PC-3 (cell line): Measurements from ENCODE around the gene PLPPR5. TPM values are rescaled to one million over a fixed set of nuclear protein-coding genes. Genes with fewer than 3 reads are reported as not detected.

Experiments used
- ATAC-seq: fragments of 200-7000 bp; cut with Tn5 transposase; 2 replicates; pipeline ENCODE4 v1.9.1; 2020; ENCODE audit warnings: mild to moderate bottlenecking, moderate library complexity
- BruUV-seq: library from RNA; stranded (reverse); fragments of 400-500 nt; replicated peaks from 2 replicates; lab custom pipeline; 2021; lab: Mats Ljungman, UMichigan
- CTCF ChIA-PET: fragments of 300-600 bp; sonication (Branson Sonifier 250); formaldehyde crosslinking; loops from one replicate; lab custom pipeline; 2022; ENCODE audit warnings: antibody characterized with exemption; lab: Charles Lee
- POLR2A ChIA-PET: fragments of 300-600 bp; sonication (Branson Sonifier 250); formaldehyde crosslinking; loops from one replicate; lab custom pipeline; 2022; ENCODE audit warnings: antibody characterized with exemption; ENCODE audit not compliant: unreplicated experiment; lab: Charles Lee
- DNase-seq: peaks from one replicate; pipeline ENCODE4 v3.0.0-alpha.2; 2015
- H2AFZ ChIP-seq: fragments of 300-600 bp; sonication (generic); 2 replicates; pipeline ENCODE4 v1.6.0; 2016; ENCODE audit warnings: antibody characterized with exemption, low read length
- H3F3A ChIP-seq: fragments of 300-600 bp; sonication (generic); one replicate; pipeline ENCODE4 v1.6.0; 2017; ENCODE audit warnings: antibody characterized with exemption, low read length, control low read depth, mild to moderate bottlenecking; ENCODE audit not compliant: unreplicated experiment
- H3K27ac ChIP-seq: fragments of 300-600 bp; sonication (generic); 2 replicates; pipeline ENCODE4 v1.5.1; 2016; ENCODE audit warnings: mild to moderate bottlenecking, low read length
- H3K27me3 ChIP-seq: fragments of 300-600 bp; sonication (generic); 2 replicates; pipeline ENCODE4 v1.6.1; 2016; ENCODE audit warnings: low read length, mixed read lengths
- H3K36me3 ChIP-seq: fragments of 300-600 bp; sonication (generic); 2 replicates; pipeline ENCODE4 v1.6.1; 2016; ENCODE audit warnings: low read depth, mixed run types, low read length, mixed read lengths
- H3K4me1 ChIP-seq: fragments of 300-600 bp; sonication (generic); 2 replicates; pipeline ENCODE4 v1.5.1; 2016; ENCODE audit warnings: low read length; ENCODE audit not compliant: insufficient read depth
- H3K4me2 ChIP-seq: fragments of 300-600 bp; sonication (generic); 2 replicates; pipeline ENCODE4 v1.6.0; 2016; ENCODE audit warnings: low read length
- H3K4me3 ChIP-seq: fragments of 300-600 bp; sonication (generic); 2 replicates; pipeline ENCODE4 v1.5.1; 2016; ENCODE audit warnings: mild to moderate bottlenecking, low read length, mixed read lengths
- H3K79me2 ChIP-seq: fragments of 300-600 bp; sonication (generic); 2 replicates; pipeline ENCODE4 v1.6.1; 2017; ENCODE audit warnings: low read length, mixed read lengths
- H3K9ac ChIP-seq: fragments of 300-600 bp; sonication (generic); 2 replicates; pipeline ENCODE4 v1.6.0; 2016; ENCODE audit warnings: mild to moderate bottlenecking, low read length
- H3K9me2 ChIP-seq: fragments of 300-600 bp; sonication (generic); replicated peaks from 2 replicates; pipeline ENCODE4 v1.6.1; 2016; ENCODE audit warnings: mixed run types, low read length, mixed read lengths
- H3K9me3 ChIP-seq: fragments of 300-600 bp; sonication (generic); 2 replicates; pipeline ENCODE4 v1.6.1; 2016; ENCODE audit warnings: low read length, mixed read lengths
- H4K20me1 ChIP-seq: fragments of 300-600 bp; sonication (generic); 2 replicates; pipeline ENCODE4 v1.6.1; 2016; ENCODE audit warnings: low read length, mixed read lengths
- CTCF ChIP-seq: fragments of 300-600 bp; sonication (generic); conservative IDR thresholded peaks from 2 replicates; pipeline ENCODE4 v1.5.1; 2017; ENCODE audit warnings: antibody characterized with exemption, low read depth, mild to moderate bottlenecking, low read length
- EZH2 ChIP-seq: fragments of 300-600 bp; sonication (generic); IDR thresholded peaks from one replicate; pipeline ENCODE4 v1.6.1; 2017; ENCODE audit warnings: antibody characterized with exemption, mild to moderate bottlenecking, low read length; ENCODE audit not compliant: unreplicated experiment
- EZH2phosphoT487 ChIP-seq: fragments of 300-600 bp; sonication (generic); IDR thresholded peaks from 2 replicates; pipeline ENCODE4 v1.6.1; 2018; ENCODE audit warnings: mild to moderate bottlenecking, antibody characterized with exemption, low read length, borderline replicate concordance
- intact Hi-C: fragments of 100-400 bp; cut with micrococcal nuclease; formaldehyde crosslinking; loops from 2 replicates; pipeline ENCODE4 v1.9.0; 2023
- total RNA-seq: library from RNA; depleted of rRNA; stranded (reverse); fragments of >200 nt; gene quantifications from 2 replicates; pipeline ENCODE4 v1.2.3, GENCODE V29; 2014

PLPPR5 gene
- total RNA-seq, 1 experiment from 2014 or later = 2.1 TPM

- Histone ChIP-seq H3K4me2 (no peak overlapping the region), H3K79me2 (no peaks in the 10 kb centered on the region), H3K36me3 (no peaks in the 10 kb centered on the region), H3K27ac (no peak overlapping the region), H3K9me3 (no peaks in the 10 kb centered on the region), H3K4me3 (no peak overlapping the region), H3K27me3 (no peaks in the 10 kb centered on the region), H3K9ac (no peak overlapping the region), H4K20me1 (no peaks in the 10 kb centered on the region), H3K9me2 (no peaks in the 10 kb centered on the region), H2AFZ (no peak overlapping the region), H3F3A (no peaks in the 10 kb centered on the region), H3K4me1 (peaks cover 4% of the 10 kb centered on the region; the same call in 1 of the 2 replicates)
- no peak for ATAC-seq
- TF ChIP-seq EZH2phosphoT487 (no peak), CTCF (no peak), EZH2 (no peak)
- no TSS peak for BruUV-seq
- ChIA-PET POLR2A (no interaction called here), CTCF (no interaction called here)
- intact Hi-C loops = loop anchor here (5.0 to 10.0 kb wide), 3 partner anchors 33 to 586 kb away; no protein-coding TSS in a partner anchor
- no peak for DNase-seq
Measured at GRCh38 chr1:98888869-98889268, 115.8 kb downstream of the PLPPR5 start.

- POLR2A ChIA-PET = no interaction called here
Measured at GRCh38 chr1:98887507-98887906, 117.2 kb downstream of the PLPPR5 start.

More at GRCh38 chr1:98887507-98887906, 117.2 kb downstream of the PLPPR5 start:
- Histone ChIP-seq H3K4me3 (no peak overlapping the region), H3K36me3 (no peaks in the 10 kb centered on the region), H3K4me2 (no peak overlapping the region), H3K27ac (no peak overlapping the region), H3K9ac (no peak overlapping the region), H4K20me1 (no peaks in the 10 kb centered on the region), H3K4me1 (peaks cover 4% of the 10 kb centered on the region; the same call in 1 of the 2 replicates), H3F3A (no peaks in the 10 kb centered on the region), H2AFZ (no peak overlapping the region), H3K9me3 (no peaks in the 10 kb centered on the region), H3K79me2 (no peaks in the 10 kb centered on the region), H3K27me3 (no peaks in the 10 kb centered on the region), H3K9me2 (no peaks in the 10 kb centered on the region)
- intact Hi-C loops = loop anchor here (5.0 to 10.0 kb wide), 3 partner anchors 35 to 587 kb away; no protein-coding TSS in a partner anchor
- TF ChIP-seq EZH2phosphoT487 (no peak), CTCF (no peak), EZH2 (no peak)
- BruUV-seq = no TSS peak
- ATAC-seq (0 out of 2 replicates have a peak, but pooled peaks have one; percentile 29), DNase-seq (peak; percentile 30)
- CTCF ChIA-PET = no interaction called here
